Transverse colon (tissue), 4 donors: ENCODE results near the gene TMOD3. TPM values are rescaled to one million over a fixed set of nuclear protein-coding genes. Genes with fewer than 3 reads are reported as not detected.
"Not testable (repeated sequence)": the region's sequence is repeated elsewhere in the genome, so short reads cannot be mapped to it uniquely, and the experiment has no call there.

ENCODE experiments used
- DNase-seq: peaks from one replicate; pipeline ENCODE4 v3.0.0-alpha.2; 2019
- H3K27ac ChIP-seq, 4 donors: fragments of 200-600 bp; sonication (generic); 2 replicates each; pipeline ENCODE4 v1.5.1; 2016 to 2018; ENCODE audit warnings: inconsistent platforms in 4 of 4
- H3K27me3 ChIP-seq: fragments of 200-600 bp; sonication (generic); 2 replicates; pipeline ENCODE4 v1.5.1; 2017; ENCODE audit warnings: inconsistent platforms
- H3K36me3 ChIP-seq, 4 donors: fragments of 200-600 bp; sonication (generic); 2 replicates each; pipeline ENCODE4 v1.5.1; 2017 to 2019; ENCODE audit warnings: inconsistent platforms in 4 of 4
- H3K4me1 ChIP-seq, 4 donors: fragments of 200-600 bp; sonication (generic); 2 replicates each; pipeline ENCODE4 v1.5.1; 2017 to 2020; ENCODE audit warnings: inconsistent platforms in 4 of 4
- H3K4me3 ChIP-seq, 4 donors: fragments of 200-600 bp; sonication (generic); 1 replicate in 1 of 4; 2 replicates in 3 of 4; pipeline versions ENCODE4 v1.5.1 to v1.6.1; 2017 to 2019; ENCODE audit warnings: inconsistent platforms in 4 of 4
- H3K9me3 ChIP-seq, 2 donors: fragments of 200-600 bp; sonication (generic); 2 replicates each; pipeline ENCODE4 v1.5.1; 2017 to 2019; ENCODE audit warnings: inconsistent platforms in 2 of 2
- CTCF ChIP-seq, 5 experiments: fragments of 200-600 bp in 3 of 5; fragments of 450-650 bp in 2 of 5; sonication (generic) in 3 of 5; IDR thresholded peaks; 1 replicate in 2 of 5; 2 replicates in 3 of 5; pipeline ENCODE4 v1.5.1; 2016 to 2017; ENCODE audit warnings: antibody characterized with exemption in 5 of 5, inconsistent platforms in 3 of 5, mild to moderate bottlenecking in 2 of 5, moderate library complexity in 1 of 5
- EP300 ChIP-seq: sonication (generic); formaldehyde crosslinking; IDR thresholded peaks from one replicate; pipeline ENCODE4 v1.6.1; 2017; ENCODE audit warnings: antibody characterized with exemption, low read depth
- POLR2A ChIP-seq: fragments of 450-650 bp; IDR thresholded peaks from one replicate; pipeline ENCODE4 v1.6.1; 2016; ENCODE audit warnings: antibody characterized with exemption, mild to moderate bottlenecking, moderate library complexity
- POLR2AphosphoS5 ChIP-seq, 3 donors: sonication (generic); formaldehyde crosslinking; IDR thresholded peaks; one replicate each; pipeline ENCODE4 v1.6.1; 2016; ENCODE audit warnings: antibody characterized with exemption in 3 of 3
- WGBS, 2 donors: methylation state at CpG; one replicate each; pipeline ENCODE4 v1.1.5; 2018; ENCODE audit warnings: low coverage in 1 of 2; 5-methylcytosine and 5-hydroxymethylcytosine counted together
- in situ Hi-C, 4 donors: fragments of 200-750 bp; cut with MboI; loops; one replicate each; pipeline versions ENCODE4 v1.15.0 to v1.15.1; 2017; ENCODE audit warnings: low sequenced_read_pairs in 3 of 4, low pct_ligation_motif_present in 1 of 4, low pct_unique_long_range_greater_than_20kb in 1 of 4
- intact Hi-C: fragments of 100-400 bp; cut with DNase I; formaldehyde crosslinking; loops from one replicate; pipeline ENCODE4 v1.15.1; 2023; ENCODE audit warnings: low total_unique reads
- total RNA-seq, 4 donors: library from RNA; depleted of rRNA; stranded (reverse); fragments of >200 nt; gene quantifications; one replicate each; pipeline ENCODE4 v1.1.0, GENCODE V29; 2016

Gene TMOD3
- total RNA-seq, 4 donors from 2014 or later = 18.7 to 65.8 (median 45.3) TPM

- no peaks in the 10 kb centered on the region for H3K9me3 ChIP-seq
- H3K27me3 ChIP-seq = no peaks in the 10 kb centered on the region
- no peak for TF ChIP-seq CTCF (IDR thresholded peaks at IDR 0.05)
- TF ChIP-seq POLR2A = no peak
- no peak for TF ChIP-seq POLR2AphosphoS5 (IDR thresholded peaks at IDR 0.05)
- no peak for TF ChIP-seq EP300
- in situ Hi-C loops = no loop called here
- H3K4me3 ChIP-seq = no peak overlapping the region
- H3K36me3 ChIP-seq = no peaks in the 10 kb centered on the region
- no peak for DNase-seq
- H3K27ac ChIP-seq = no peak overlapping the region
- peaks cover 11 to 46% (median 24%) of the 10 kb centered on the region in 4 donors for H3K4me1 ChIP-seq
- WGBS, 2 donors = 78% methylated on average over 2 of the region's 2 CpGs
- intact Hi-C loops = no loop called here
These were observed 53.9 kb downstream of the TMOD3 start for GRCh38 chr15:51883271-51883837.

GRCh38 chr15:51884041-51884440 lies 54.6 kb downstream of the TMOD3 start:
- WGBS, 2 donors = 84 to 86% methylated on average over 1 of the region's 1 CpG
- Histone ChIP-seq H3K9me3 (no peaks in the 10 kb centered on the region), H3K36me3 (no peaks in the 10 kb centered on the region), H3K4me3 (no peak overlapping the region), H3K27ac (no peak overlapping the region), H3K27me3 (no peaks in the 10 kb centered on the region), H3K4me1 (peaks cover 8 to 40% (median 17%) of the 10 kb centered on the region in 4 donors)
- in situ Hi-C loops = no loop called here
- no peak for DNase-seq
- TF ChIP-seq EP300 = no peak
- no peak for TF ChIP-seq CTCF (IDR thresholded peaks at IDR 0.05)
- no peak for TF ChIP-seq POLR2AphosphoS5 (IDR thresholded peaks at IDR 0.05)
- no peak for TF ChIP-seq POLR2A
- intact Hi-C loops = no loop called here

GRCh38 chr15:51884517-51885236 lies 55.2 kb downstream of the TMOD3 start:
- Histone ChIP-seq H3K9me3 (no peaks in the 10 kb centered on the region), H3K27ac (no peak overlapping the region), H3K27me3 (no peaks in the 10 kb centered on the region), H3K4me3 (no peak overlapping the region), H3K4me1 (peaks cover 6 to 33% (median 14%) of the 10 kb centered on the region in 4 donors), H3K36me3 (no peaks in the 10 kb centered on the region)
- TF ChIP-seq POLR2A = no peak
- TF ChIP-seq EP300 = no peak
- no peak for TF ChIP-seq POLR2AphosphoS5 (IDR thresholded peaks at IDR 0.05)
- TF ChIP-seq CTCF (IDR thresholded peaks at IDR 0.05) = no peak
- in situ Hi-C loops = no loop called here
- intact Hi-C loops = loop anchor here (5.0 kb wide), 1 partner anchor 193 kb away; no protein-coding TSS in a partner anchor
- no peak for DNase-seq

GRCh38 chr15:51885758-51886157 lies 56.3 kb downstream of the TMOD3 start:
- H3K36me3 ChIP-seq, H3K9me3 ChIP-seq, H3K4me3 ChIP-seq, H3K27ac ChIP-seq, DNase-seq, in situ Hi-C loops, H3K27me3 ChIP-seq: not testable (repeated sequence)
- WGBS, 2 donors = 99% methylated on average over 22 of the region's 32 CpGs; no CpG with 5 or more reads in 1 of the 2 donors
- H3K4me1 ChIP-seq = peaks cover 0 to 22% (median 13%) of the 10 kb centered on the region in 4 donors
- intact Hi-C loops = loop anchor here (5.0 kb wide), 1 partner anchor 192 kb away; no protein-coding TSS in a partner anchor
